AG09319 (cell line): Measurements from ENCODE around the gene PSMD8.

Experiments
- DNase-seq: peaks from one replicate; pipeline ENCODE4 v3.0.0-alpha.2; 2010; ENCODE audit warnings: low read depth; ENCODE audit errors: extremely low read depth
- TF ChIP-seq, protein P1 (sequence below): IDR thresholded peaks from 2 replicates; pipeline ENCODE4 v1.5.1; 2011; ENCODE audit warnings: low read depth, mild to moderate bottlenecking, inconsistent platforms, low read length, moderate library complexity

The PSMD8 gene

DNA sequence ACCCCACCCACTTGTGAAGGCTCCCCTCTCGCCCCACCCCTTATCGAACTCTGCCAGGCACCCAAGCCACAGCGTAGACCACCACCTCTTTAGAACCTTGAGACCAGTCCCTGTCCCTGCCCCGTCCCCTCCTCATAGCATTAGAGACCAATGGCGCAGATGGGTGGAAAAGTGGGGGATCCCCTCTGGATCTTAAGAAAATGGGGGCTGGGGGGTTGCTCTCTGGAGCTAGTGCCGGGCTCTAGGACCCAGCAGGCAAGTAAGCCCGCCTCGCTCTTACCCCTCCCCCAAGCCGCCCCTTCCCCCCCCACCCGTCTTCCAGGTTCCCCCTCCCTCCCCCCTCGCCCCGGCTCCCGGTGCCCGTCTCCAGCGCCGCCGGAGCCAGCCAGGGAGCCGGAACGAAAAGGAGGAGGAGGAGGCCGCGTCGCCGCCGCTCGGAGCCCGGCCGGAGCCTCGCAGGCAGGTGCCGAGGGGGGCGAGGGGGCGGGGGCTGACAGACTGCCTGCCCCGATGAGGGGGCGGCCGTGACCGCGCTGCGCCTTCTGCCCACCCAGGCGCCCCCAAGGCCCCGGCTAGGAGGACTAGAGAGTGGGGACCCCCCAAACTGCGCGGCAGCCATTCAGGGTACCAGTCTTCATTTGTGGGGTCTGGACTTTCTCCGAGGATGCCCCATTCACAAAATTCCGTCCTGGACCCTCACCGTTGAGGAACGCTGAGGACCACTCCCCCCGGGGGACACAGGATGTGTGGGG is 14.2 kb downstream of the PSMD8 start, which contains the start of gene SPRED3:
Gene SPRED3 (plus strand): TSS at position 349 of the 752 bp plus-strand sequence. CDS start 1,606 bp downstream, outside the sequence.
- no peak for DNase-seq
- TF ChIP-seq, protein P1, sequence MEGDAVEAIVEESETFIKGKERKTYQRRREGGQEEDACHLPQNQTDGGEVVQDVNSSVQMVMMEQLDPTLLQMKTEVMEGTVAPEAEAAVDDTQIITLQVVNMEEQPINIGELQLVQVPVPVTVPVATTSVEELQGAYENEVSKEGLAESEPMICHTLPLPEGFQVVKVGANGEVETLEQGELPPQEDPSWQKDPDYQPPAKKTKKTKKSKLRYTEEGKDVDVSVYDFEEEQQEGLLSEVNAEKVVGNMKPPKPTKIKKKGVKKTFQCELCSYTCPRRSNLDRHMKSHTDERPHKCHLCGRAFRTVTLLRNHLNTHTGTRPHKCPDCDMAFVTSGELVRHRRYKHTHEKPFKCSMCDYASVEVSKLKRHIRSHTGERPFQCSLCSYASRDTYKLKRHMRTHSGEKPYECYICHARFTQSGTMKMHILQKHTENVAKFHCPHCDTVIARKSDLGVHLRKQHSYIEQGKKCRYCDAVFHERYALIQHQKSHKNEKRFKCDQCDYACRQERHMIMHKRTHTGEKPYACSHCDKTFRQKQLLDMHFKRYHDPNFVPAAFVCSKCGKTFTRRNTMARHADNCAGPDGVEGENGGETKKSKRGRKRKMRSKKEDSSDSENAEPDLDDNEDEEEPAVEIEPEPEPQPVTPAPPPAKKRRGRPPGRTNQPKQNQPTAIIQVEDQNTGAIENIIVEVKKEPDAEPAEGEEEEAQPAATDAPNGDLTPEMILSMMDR, result no peak

DNA sequence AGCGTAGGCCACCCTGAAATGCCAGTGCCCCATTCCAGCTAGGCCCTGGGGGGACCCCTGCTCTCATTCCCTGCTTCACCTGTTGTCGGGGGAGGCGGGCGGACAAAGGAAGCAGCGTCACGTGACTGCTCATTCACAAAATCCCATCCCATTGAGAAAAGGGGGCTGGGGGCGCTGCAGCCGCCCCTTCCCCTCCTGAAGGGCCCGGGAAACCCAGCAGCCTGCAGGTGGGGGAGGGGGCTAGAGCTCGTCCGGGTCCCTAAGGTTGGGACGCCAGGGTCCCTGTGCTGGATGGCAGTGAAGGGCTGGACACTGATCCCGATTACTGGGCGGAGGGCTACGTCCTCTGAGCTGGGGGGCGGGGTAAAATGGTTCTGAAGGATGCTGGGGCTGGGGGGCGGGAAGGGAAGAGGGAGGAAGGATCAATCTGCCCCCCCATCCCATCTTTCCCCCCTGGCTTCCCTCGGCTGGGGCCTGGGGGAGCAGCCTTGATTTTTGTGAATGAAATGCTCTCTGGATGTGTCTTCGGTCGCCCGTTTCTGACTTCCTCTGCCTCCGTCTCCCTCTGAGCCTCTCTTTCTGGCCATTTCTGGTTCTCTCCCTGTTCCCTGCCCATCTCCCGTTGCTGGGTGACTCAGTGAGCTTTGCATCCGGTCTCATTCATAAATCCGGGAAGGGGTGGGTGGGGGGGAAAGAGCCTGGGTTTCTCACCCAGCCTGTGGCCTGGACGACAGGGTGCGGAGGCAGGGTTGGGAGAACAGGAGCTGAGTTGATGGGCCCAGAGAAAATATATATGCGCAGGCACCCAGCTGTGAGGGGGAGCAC is 14.9 kb downstream of the PSMD8 start:
- DNase-seq, result no peak

DNA sequence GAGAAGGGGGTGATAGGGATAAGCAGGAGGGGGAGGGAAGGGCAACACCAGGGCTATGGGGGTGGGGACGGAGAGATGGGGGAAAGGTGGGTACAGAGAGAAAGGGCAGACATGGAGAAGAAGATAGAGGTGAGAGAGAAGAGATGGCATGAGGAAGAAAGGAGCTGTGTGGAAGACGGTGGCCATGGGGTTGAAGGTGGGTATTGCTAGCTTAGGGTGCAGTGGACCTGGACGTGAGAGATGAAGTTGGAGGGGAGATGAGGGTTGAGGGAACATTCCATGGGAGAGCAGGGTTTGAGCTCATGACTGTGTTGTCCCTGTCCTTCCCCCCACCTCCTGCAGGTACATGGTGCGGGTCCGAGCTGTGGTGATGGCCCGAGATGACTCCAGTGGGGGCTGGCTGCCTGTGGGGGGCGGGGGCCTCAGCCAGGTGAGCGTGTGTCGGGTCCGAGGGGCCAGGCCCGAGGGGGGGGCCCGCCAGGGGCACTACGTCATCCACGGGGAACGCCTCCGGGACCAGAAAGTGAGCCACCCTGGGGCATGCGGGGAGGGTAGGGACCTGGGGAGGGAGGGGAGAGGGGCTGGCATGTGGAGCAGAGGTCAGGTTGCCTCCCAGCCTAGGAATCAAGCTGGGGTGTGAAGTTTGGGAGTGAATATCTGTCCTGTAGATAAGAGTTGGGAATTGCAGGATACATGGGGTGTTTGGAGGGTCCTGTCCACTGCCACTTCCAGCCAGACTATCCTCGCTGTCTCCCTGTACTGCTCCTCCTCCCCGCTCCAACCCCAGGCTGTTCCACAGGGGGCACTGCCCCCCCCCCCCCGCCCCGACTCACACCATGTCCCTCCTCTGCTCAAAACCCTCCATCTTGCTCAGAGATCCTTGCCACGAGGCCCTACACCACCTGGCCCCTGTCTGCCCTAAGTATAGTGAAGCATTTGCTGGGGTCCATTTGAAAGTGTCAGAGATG is 15.9 kb downstream of the PSMD8 start:
- TF ChIP-seq, protein P1, result no peak
- DNase-seq, result no peak

More for the DNA sequence above, 14.9 kb downstream of the PSMD8 start:
- TF ChIP-seq, protein P1, result no peak

DNA sequence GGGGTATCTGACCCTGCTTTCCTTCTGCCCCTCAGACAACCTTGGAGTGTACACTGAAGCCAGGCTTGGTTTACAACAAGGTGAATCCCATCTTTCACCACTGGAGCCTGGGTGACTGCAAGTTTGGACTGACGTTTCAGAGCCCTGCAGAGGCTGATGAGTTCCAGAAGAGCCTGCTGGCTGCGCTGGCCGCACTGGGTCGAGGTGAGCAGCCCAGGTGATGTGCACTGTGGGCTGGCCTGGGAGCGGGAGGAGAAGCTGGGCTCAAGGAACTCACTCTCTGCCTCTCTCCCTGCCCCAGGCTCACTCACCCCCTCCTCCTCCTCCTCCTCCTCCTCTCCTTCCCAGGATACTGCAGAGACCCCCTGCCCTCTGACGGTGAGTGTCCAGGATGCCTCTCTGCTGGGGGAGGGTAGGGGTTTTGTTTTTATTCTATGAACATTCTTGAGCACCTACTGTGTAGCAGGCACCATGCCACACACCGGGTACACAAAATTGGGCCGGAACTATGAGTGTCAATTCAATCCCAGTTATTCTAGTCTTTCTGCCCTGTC is 17.6 kb downstream of the PSMD8 start:
- DNase-seq, result no peak
- TF ChIP-seq, protein P1, result no peak

DNA sequence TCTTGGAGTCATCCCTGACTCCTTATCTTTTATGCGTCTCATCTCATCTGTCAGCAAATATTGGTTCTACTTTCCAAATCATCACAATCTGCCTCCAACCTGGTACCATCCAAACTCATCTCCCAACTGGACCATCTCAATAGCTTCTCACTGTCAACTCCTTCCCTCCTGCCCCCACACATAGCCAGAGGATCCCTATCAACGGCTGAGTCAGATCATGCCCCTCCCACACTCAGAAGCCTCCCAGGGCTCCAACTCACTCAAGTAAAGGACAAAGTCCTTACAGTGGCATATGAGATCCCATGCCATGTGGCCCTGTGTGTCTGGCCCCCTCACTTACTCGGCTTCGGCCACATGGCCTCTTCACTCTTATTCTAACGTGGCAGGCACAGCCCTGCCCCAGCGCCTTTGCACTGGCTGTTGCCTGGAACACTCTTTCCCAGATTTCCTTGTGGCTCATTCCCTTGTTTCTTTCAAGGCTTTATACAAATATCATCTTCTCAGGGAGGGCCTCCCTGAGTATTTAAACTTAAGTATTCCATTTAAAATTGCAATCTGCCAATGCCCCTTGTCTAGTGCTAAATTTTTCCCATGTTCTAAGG is 18.4 kb downstream of the PSMD8 start:
- no peak for DNase-seq
- TF ChIP-seq, protein P1, result no peak

DNA sequence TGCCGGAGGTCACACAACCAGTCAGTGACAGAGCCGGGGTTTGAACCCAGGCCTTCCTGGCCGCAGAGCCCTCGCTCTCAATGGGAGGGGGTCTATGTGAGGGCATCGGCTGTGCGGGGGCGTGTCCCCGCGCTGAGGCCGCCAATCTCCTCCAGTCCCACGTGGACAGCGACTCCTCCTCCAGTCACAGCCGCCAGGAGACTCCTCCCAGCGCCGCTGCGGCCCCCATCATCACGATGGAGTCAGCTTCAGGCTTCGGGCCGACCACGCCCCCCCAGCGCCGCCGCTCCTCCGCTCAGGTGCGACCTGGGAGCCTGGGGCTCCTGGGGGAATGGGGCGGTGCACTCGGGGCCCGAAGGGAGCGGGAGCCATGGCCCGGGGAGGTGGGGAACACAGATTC is 20.1 kb downstream of the PSMD8 start:
- TF ChIP-seq, protein P1, result no peak
- DNase-seq, result no peak
